HL-60 (cell line): ENCODE measurements around the gene SMIM14.
A peak's percentile ranks its signal among the peaks of the same experiment; 100 is the strongest.

Experiments
- DNase-seq, 2 experiments: peaks; one replicate each; pipeline ENCODE4 v3.0.0-alpha.2; 2010 to 2020; ENCODE audit warnings: low read depth in 1 of 2, low spot score in 1 of 2
- H3K27ac ChIP-seq: fragments of 250-450 bp; sonication (Bioruptor Pico); replicated peaks from 2 replicates; pipeline ENCODE4 v1.5.1; 2020; ENCODE audit warnings: mild to moderate bottlenecking, moderate library complexity
- H3K27me3 ChIP-seq: fragments of 250-450 bp; sonication (Bioruptor Pico); 2 replicates; pipeline ENCODE4 v1.5.1; 2021; ENCODE audit warnings: mild to moderate bottlenecking, moderate library complexity; ENCODE audit not compliant: insufficient read depth, poor library complexity, severe bottlenecking
- H3K4me3 ChIP-seq: replicated peaks from 2 replicates; pipeline ENCODE4 v1.5.1; 2011; ENCODE audit warnings: mild to moderate bottlenecking, control low read depth, low read length; ENCODE audit not compliant: insufficient read depth
- CTCF ChIP-seq: IDR thresholded peaks from one replicate; pipeline ENCODE4 v1.5.1; 2011; ENCODE audit warnings: low read length, control low read depth, inconsistent platforms; ENCODE audit not compliant: insufficient read depth
- GABPA ChIP-seq: IDR thresholded peaks from 2 replicates; pipeline ENCODE4 v1.6.1; 2012; ENCODE audit warnings: low read depth
- POLR2AphosphoS5 ChIP-seq: IDR thresholded peaks from 2 replicates; pipeline ENCODE4 v1.6.1; 2012; ENCODE audit warnings: low read depth
- REST ChIP-seq: IDR thresholded peaks from 2 replicates; pipeline ENCODE4 v1.6.1; 2012; ENCODE audit warnings: low read depth; ENCODE audit not compliant: insufficient replicate concordance
- SPI1 ChIP-seq: IDR thresholded peaks from 2 replicates; pipeline ENCODE4 v1.6.1; 2012; ENCODE audit warnings: low read depth, mild to moderate bottlenecking, borderline replicate concordance

SMIM14 gene

GRCh38 chr4:39636531-39637184 lies 2.0 kb downstream of the SMIM14 start:
- no peak for TF ChIP-seq POLR2AphosphoS5
- no peak for TF ChIP-seq CTCF
- no peak for TF ChIP-seq GABPA
- TF ChIP-seq SPI1 = no peak
- TF ChIP-seq REST = no peak
- H3K27me3 ChIP-seq = no peaks in the 10 kb centered on the region
- DNase-seq = no peak
- peak overlapping the region; percentile 8; the same call in 1 of the 2 replicates for H3K4me3 ChIP-seq
- H3K27ac ChIP-seq = peak overlapping the region; percentile 73

GRCh38 chr4:39635023-39635422 lies 3.6 kb downstream of the SMIM14 start:
- no peak for DNase-seq
- Histone ChIP-seq H3K27me3 (no peaks in the 10 kb centered on the region), H3K27ac (no peak overlapping the region), H3K4me3 (no peak overlapping the region)
- no peak for TF ChIP-seq GABPA

GRCh38 chr4:39631700-39632079 lies 7.0 kb downstream of the SMIM14 start:
- no peaks in the 10 kb centered on the region for H3K27me3 ChIP-seq
- no peak overlapping the region for H3K4me3 ChIP-seq
- TF ChIP-seq POLR2AphosphoS5 (no peak), CTCF (no peak), SPI1 (no peak), REST (no peak), GABPA (no peak)
- no peak for DNase-seq
- H3K27ac ChIP-seq = no peak overlapping the region

GRCh38 chr4:39627413-39627812 lies 11.3 kb downstream of the SMIM14 start:
- H3K4me3 ChIP-seq = no peak overlapping the region
- H3K27ac ChIP-seq = no peak overlapping the region
- DNase-seq = no peak
- H3K27me3 ChIP-seq = no peaks in the 10 kb centered on the region
- TF ChIP-seq CTCF = no peak
- TF ChIP-seq GABPA = no peak
- TF ChIP-seq SPI1 = no peak
- no peak for TF ChIP-seq POLR2AphosphoS5
- TF ChIP-seq REST = no peak
